CD4-positive, alpha-beta memory T cell (primary cell): ENCODE data around the gene IER5. TPM values are rescaled to one million over a fixed set of nuclear protein-coding genes. Genes with fewer than 3 reads are reported as not detected.
A peak's percentile ranks its signal among the peaks of the same experiment; 100 is the strongest.
"Not testable (repeated sequence)": the region's sequence is repeated elsewhere in the genome, so short reads cannot be mapped to it uniquely, and the experiment has no call there.

Source experiments
- CTCF ChIA-PET: fragments of 350-600 bp; sonication (Branson Sonifier 250); formaldehyde crosslinking; loops from one replicate; lab custom pipeline; 2021; ENCODE audit warnings: inconsistent platforms; ENCODE audit not compliant: partially characterized antibody; lab: Charles Lee
- POLR2A ChIA-PET: fragments of 350-600 bp; sonication (Branson Sonifier 250); formaldehyde crosslinking; loops from one replicate; lab custom pipeline; 2021; ENCODE audit not compliant: partially characterized antibody; lab: Charles Lee
- DNase-seq, 5 donors: peaks; one replicate each; pipeline versions ENCODE4 v3.0.0 to v3.0.0-alpha.2; 2020 to 2022; ENCODE audit warnings: mixed read lengths in 1 of 5
- H3K27ac ChIP-seq: one replicate; pipeline ENCODE4 v1.7.0; 2013; ENCODE audit warnings: low read depth, low read length
- H3K27me3 ChIP-seq: 2 replicates; pipeline ENCODE4 v1.7.0; 2013; ENCODE audit warnings: mild to moderate bottlenecking, low read length, moderate library complexity; ENCODE audit not compliant: insufficient read depth
- H3K36me3 ChIP-seq: 2 replicates; pipeline ENCODE4 v1.7.0; 2013; ENCODE audit warnings: mild to moderate bottlenecking, low read length, moderate library complexity; ENCODE audit not compliant: insufficient read depth
- H3K4me1 ChIP-seq: 2 replicates; pipeline ENCODE4 v1.7.0; 2013; ENCODE audit warnings: mild to moderate bottlenecking, low read length, moderate library complexity; ENCODE audit not compliant: insufficient read depth
- H3K4me3 ChIP-seq, 2 donors: one replicate each; pipeline ENCODE4 v1.7.0; 2013; ENCODE audit warnings: low read length in 2 of 2, mild to moderate bottlenecking in 1 of 2
- H3K9me3 ChIP-seq, 2 donors: one replicate each; pipeline ENCODE4 v1.7.0; 2013; ENCODE audit warnings: low read length in 2 of 2, control low read depth in 1 of 2; ENCODE audit not compliant: control insufficient read depth in 1 of 2
- H3K27ac Mint-ChIP-seq, 7 donors: one replicate each; pipeline ENCODE4 v1.8.0; 2020 to 2021; ENCODE audit warnings: mixed read lengths in 7 of 7, mild to moderate bottlenecking in 6 of 7, inconsistent platforms in 3 of 7, moderate library complexity in 3 of 7
- H3K27me3 Mint-ChIP-seq, 2 donors: one replicate each; pipeline ENCODE4 v1.8.0; 2020 to 2021; ENCODE audit warnings: mixed read lengths in 2 of 2
- H3K36me3 Mint-ChIP-seq, 2 donors: one replicate each; pipeline ENCODE4 v1.8.0; 2020 to 2021; ENCODE audit warnings: mixed read lengths in 2 of 2, inconsistent platforms in 1 of 2, mild to moderate bottlenecking in 1 of 2
- H3K4me1 Mint-ChIP-seq, 4 donors: one replicate each; pipeline ENCODE4 v1.8.0; 2020 to 2021; ENCODE audit warnings: mixed read lengths in 4 of 4, mild to moderate bottlenecking in 1 of 4
- H3K4me3 Mint-ChIP-seq, 8 donors: one replicate each; pipeline ENCODE4 v1.8.0; 2020 to 2021; ENCODE audit warnings: mixed read lengths in 8 of 8, mild to moderate bottlenecking in 7 of 8, moderate library complexity in 6 of 8, inconsistent platforms in 3 of 8
- H3K9me3 Mint-ChIP-seq, 8 donors: one replicate each; pipeline ENCODE4 v1.8.0; 2020 to 2021; ENCODE audit warnings: mixed read lengths in 8 of 8, mild to moderate bottlenecking in 5 of 8, inconsistent platforms in 3 of 8, moderate library complexity in 1 of 8
- intact Hi-C: fragments of 100-400 bp; cut with micrococcal nuclease; formaldehyde crosslinking; loops from one replicate; pipeline ENCODE4 v1.15.1; 2023
- polyA plus RNA-seq, 2 donors: library from polyadenylated mRNA; unstranded; fragments of 300-500 nt; fragmentation: Illumina TruSeq; gene quantifications; one replicate each; pipeline ENCODE4 v1.2.3, GENCODE V29; 2021
- total RNA-seq, 2 experiments: library from RNA; stranded (reverse); gene quantifications; one replicate each; pipeline ENCODE4 v1.2.3, GENCODE V29; 2021

Gene IER5
- total and polyA plus RNA-seq, 4 experiments from 2014 or later = 11.0 to 29.3 (median 23.5) TPM

DNA sequence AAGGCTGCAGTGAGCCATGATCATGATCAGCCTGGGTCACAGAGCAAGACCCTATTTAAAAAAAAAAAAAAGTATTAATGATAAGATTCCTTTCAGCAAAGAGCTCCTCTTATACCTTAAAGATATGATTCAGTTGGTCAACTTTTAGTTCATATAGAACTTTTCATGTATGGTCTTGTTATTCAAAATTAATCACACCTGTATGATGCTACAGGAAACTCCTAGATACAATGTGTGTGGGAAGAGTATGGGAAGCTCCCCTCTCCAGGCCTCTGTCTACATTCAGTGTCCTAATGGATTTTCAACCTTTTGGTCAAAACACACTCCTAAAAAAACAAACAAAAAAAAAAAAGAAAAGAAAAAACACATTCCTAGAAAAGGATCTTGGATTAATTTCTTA is 37.6 kb upstream of the IER5 start:
- no peaks in the 10 kb centered on the region for H3K27me3 Mint-ChIP-seq
- POLR2A ChIA-PET = no interaction called here
- H3K27ac Mint-ChIP-seq = peak overlapping the region in 3 of 7 donors; percentile 13 to 77 (median 36)

DNA sequence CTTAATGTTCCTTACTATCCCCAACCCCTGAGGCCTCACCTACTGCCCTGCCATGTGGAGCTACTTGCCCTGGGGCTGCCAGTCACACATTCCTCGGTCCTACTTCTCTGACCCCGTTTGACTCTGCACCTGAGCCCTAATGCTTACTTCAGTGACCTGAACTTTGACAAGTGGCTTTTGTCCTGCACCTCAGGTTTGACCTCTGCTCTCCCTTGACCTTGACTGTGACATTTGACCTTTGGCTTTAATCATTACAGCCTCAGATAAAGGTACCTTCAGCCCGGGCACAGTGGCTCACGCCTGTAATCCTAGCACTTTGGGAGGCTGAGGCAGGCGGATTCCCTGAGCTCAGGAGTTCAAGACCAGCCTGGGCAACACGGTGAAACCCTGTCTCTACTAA is 31.9 kb upstream of the IER5 start:
- Histone ChIP-seq H3K9me3 (no peaks in the 10 kb centered on the region), H3K4me1 (peaks cover under 1% of the 10 kb centered on the region), H3K27me3 (no peaks in the 10 kb centered on the region), H3K4me3 (no peak overlapping the region), H3K27ac (no peak overlapping the region), H3K36me3 (peaks cover 5% of the 10 kb centered on the region)
- Mint-ChIP-seq H3K36me3 (peaks cover 61 to 65% of the 10 kb centered on the region in 2 donors), H3K27me3 (no peaks in the 10 kb centered on the region), H3K9me3 (peaks cover 0 to 23% (median 15%) of the 10 kb centered on the region in 8 donors), H3K4me1 (peaks cover 4 to 10% (median 7%) of the 10 kb centered on the region in 4 donors), H3K4me3 (no peak overlapping the region), H3K27ac (no peak overlapping the region)
- CTCF ChIA-PET = interaction anchor here (1.3 kb wide), 1 partner anchor 86 kb away, joined by 3 read pairs; no protein-coding TSS in a partner anchor
- intact Hi-C loops = no loop called here
- POLR2A ChIA-PET = interaction anchor here (0.7 kb wide), 1 partner anchor 33 kb away, joined by 4 read pairs; no protein-coding TSS in a partner anchor
- DNase-seq = no peak

More for the DNA sequence above, 37.6 kb upstream of the IER5 start:
- no peak for DNase-seq
- intact Hi-C loops = no loop called here
- no peak overlapping the region for H3K4me3 Mint-ChIP-seq
- Histone ChIP-seq H3K4me1 (no peaks in the 10 kb centered on the region), H3K27ac (no peak overlapping the region), H3K9me3 (no peaks in the 10 kb centered on the region), H3K4me3 (no peak overlapping the region), H3K27me3 (no peaks in the 10 kb centered on the region), H3K36me3 (peaks cover 5% of the 10 kb centered on the region)
- peaks cover 46 to 59% of the 10 kb centered on the region in 2 donors for H3K36me3 Mint-ChIP-seq
- peaks cover 0 to 11% (median 2%) of the 10 kb centered on the region in 4 donors for H3K4me1 Mint-ChIP-seq
- CTCF ChIA-PET = interaction anchor here (0.7 kb wide), 2 partner anchors 18 to 115 kb away, joined by 3 read pairs; no protein-coding TSS in a partner anchor
- H3K9me3 Mint-ChIP-seq = no peaks in the 10 kb centered on the region

DNA sequence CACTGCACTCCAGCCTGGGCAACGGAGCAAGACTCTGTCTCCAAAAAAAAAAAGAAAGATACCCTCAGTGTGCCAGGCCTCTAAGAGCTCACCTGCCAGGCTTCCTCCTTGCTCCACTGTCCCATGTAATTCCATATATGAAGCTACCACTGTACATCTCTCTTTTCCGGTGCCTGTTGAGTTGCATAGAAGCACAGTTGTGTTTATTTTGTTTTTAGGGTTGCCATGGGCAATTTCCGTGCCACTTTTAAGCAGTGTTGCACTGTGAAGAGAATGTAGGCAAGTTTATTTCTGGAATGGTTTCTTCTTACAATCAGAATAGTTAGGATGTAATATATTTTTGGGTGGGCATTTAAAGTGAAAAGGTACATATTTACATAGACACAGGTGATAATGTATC is 31.4 kb upstream of the IER5 start:
- POLR2A ChIA-PET = interaction anchor here (0.7 kb wide), 1 partner anchor 33 kb away, joined by 4 read pairs; no protein-coding TSS in a partner anchor
- H3K9me3 ChIP-seq = no peaks in the 10 kb centered on the region
- H3K36me3 ChIP-seq = peaks cover 5% of the 10 kb centered on the region

DNA sequence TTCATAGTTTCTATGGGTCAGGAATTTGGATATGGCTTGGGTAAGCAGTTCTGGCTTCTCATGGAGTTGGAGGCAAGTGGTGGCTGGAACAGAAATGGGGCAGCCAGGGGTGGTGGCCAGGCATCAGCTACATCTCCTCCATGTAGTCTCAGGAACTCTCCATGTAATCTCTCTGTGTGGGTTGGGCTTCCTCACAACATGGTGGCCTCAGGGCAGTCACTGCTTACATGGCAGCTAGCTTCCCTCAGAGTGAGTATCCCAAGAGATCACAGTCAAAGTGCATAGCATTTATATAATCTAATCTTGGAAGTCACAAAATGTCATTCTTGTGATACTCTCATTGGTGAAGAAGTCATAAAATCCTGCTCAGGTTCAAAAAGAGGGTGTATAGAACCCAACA is 29.1 kb upstream of the IER5 start:
- Mint-ChIP-seq H3K4me3 (no peak overlapping the region), H3K36me3 (peaks cover 47 to 52% of the 10 kb centered on the region in 2 donors), H3K9me3 (peaks cover 0 to 23% (median 15%) of the 10 kb centered on the region in 8 donors), H3K4me1 (peaks cover 22 to 29% (median 23%) of the 10 kb centered on the region in 4 donors), H3K27ac (peak overlapping the region in 2 of 7 donors; percentile 17 to 52), H3K27me3 (no peaks in the 10 kb centered on the region)
- no peaks in the 10 kb centered on the region for H3K27me3 ChIP-seq
- H3K4me1 ChIP-seq = peaks cover 19% of the 10 kb centered on the region
- intact Hi-C loops = no loop called here
- H3K27ac ChIP-seq = no peak overlapping the region
- no peaks in the 10 kb centered on the region for H3K36me3 ChIP-seq
- ChIA-PET POLR2A (no interaction called here), CTCF (interaction anchor here (1.5 kb wide), 1 partner anchor 22 kb away, joined by 4 read pairs; no protein-coding TSS in a partner anchor)
- no peak overlapping the region for H3K4me3 ChIP-seq
- no peaks in the 10 kb centered on the region for H3K9me3 ChIP-seq
- DNase-seq = no peak

More for the DNA sequence above, 31.4 kb upstream of the IER5 start:
- no peaks in the 10 kb centered on the region for H3K27me3 Mint-ChIP-seq
- DNase-seq = no peak
- intact Hi-C loops = no loop called here
- H3K4me1 Mint-ChIP-seq = peaks cover 10 to 15% (median 11%) of the 10 kb centered on the region in 4 donors
- H3K9me3 Mint-ChIP-seq = peaks cover 0 to 23% (median 15%) of the 10 kb centered on the region in 8 donors
- Histone ChIP-seq H3K27ac (no peak overlapping the region), H3K27me3 (no peaks in the 10 kb centered on the region), H3K4me3 (no peak overlapping the region), H3K4me1 (peaks cover 6% of the 10 kb centered on the region)
- no peak overlapping the region for H3K4me3 Mint-ChIP-seq
- peaks cover 60% of the 10 kb centered on the region in 2 donors for H3K36me3 Mint-ChIP-seq
- H3K27ac Mint-ChIP-seq = peak overlapping the region in 2 of 7 donors; percentile 53 to 75
- CTCF ChIA-PET = no interaction called here

DNA sequence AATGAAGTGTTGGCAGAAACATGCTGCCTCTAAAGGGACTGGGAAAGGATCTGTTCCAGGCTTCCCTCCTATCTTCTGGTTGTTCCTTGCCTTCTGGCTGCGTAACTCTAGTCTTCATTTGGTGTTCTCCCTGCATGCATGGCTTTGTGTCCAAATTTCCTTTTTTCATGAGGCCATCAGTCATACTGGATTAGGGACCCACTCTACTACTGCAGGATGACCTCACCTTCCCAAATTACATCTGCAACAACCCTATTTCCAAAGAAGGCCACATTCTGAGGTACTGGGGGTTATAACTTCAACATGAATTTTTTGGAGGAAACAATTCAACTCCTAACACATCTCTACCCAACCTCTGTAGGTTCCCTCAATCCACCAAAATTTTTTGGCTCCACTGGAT is 28.4 kb upstream of the IER5 start:
- H3K9me3 ChIP-seq = no peaks in the 10 kb centered on the region
- CTCF ChIA-PET = no interaction called here
- Mint-ChIP-seq H3K36me3 (peaks cover 43 to 50% of the 10 kb centered on the region in 2 donors), H3K4me1 (peaks cover 21 to 29% (median 23%) of the 10 kb centered on the region in 4 donors), H3K9me3 (peaks cover 0 to 23% (median 15%) of the 10 kb centered on the region in 8 donors), H3K4me3 (peak overlapping the region in 1 of 8 donors; percentile 18), H3K27me3 (no peaks in the 10 kb centered on the region), H3K27ac (peak overlapping the region in 2 of 7 donors; percentile 26 to 42)
- H3K36me3 ChIP-seq = no peaks in the 10 kb centered on the region
- no peaks in the 10 kb centered on the region for H3K27me3 ChIP-seq
- no peak overlapping the region for H3K4me3 ChIP-seq
- H3K27ac ChIP-seq = no peak overlapping the region
- intact Hi-C loops = no loop called here
- POLR2A ChIA-PET = no interaction called here
- H3K4me1 ChIP-seq = peaks cover 19% of the 10 kb centered on the region
- DNase-seq = no peak

DNA sequence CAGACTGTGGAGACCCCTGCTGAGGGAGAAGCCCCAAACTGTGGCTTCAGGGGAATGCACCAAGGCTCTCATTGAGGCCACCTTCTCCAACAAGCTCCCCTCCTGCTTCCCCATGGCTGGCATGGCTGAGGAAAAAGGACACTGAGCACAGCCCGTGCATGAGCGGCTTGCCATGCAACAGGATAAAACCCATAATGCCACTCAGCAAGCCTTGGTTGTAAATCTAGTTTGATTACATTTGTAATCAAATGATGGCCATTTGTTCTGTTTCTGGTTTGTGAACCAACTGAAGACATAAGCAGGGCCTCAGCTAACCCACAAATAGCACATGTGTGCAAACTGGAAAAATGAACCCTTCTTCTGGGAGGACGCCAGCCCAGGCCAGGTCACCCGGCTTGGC is 27.6 kb upstream of the IER5 start:
- Mint-ChIP-seq H3K27ac (peak overlapping the region in 2 of 7 donors; percentile 33 to 36), H3K4me3 (peak overlapping the region in 1 of 8 donors; percentile 27), H3K36me3 (peaks cover 35 to 41% of the 10 kb centered on the region in 2 donors), H3K9me3 (peaks cover 0 to 23% (median 15%) of the 10 kb centered on the region in 8 donors), H3K4me1 (peaks cover 18 to 29% (median 22%) of the 10 kb centered on the region in 4 donors)
- H3K4me3 ChIP-seq, H3K36me3 ChIP-seq, H3K9me3 ChIP-seq, DNase-seq, H3K27me3 Mint-ChIP-seq, intact Hi-C loops, H3K27me3 ChIP-seq, H3K27ac ChIP-seq: not testable (repeated sequence)
- peaks cover 19% of the 10 kb centered on the region for H3K4me1 ChIP-seq
- CTCF ChIA-PET = interaction anchor here (1.9 to 2.8 kb wide), 2 partner anchors 24 to 81 kb away, joined by 9 to 10 read pairs; no protein-coding TSS in a partner anchor
- POLR2A ChIA-PET = interaction anchor here (2.3 to 2.9 kb wide), 3 partner anchors 29 to 44 kb away, joined by 9 to 24 read pairs (median 12); partner anchors contain the start of genes IER5 and STX6

DNA sequence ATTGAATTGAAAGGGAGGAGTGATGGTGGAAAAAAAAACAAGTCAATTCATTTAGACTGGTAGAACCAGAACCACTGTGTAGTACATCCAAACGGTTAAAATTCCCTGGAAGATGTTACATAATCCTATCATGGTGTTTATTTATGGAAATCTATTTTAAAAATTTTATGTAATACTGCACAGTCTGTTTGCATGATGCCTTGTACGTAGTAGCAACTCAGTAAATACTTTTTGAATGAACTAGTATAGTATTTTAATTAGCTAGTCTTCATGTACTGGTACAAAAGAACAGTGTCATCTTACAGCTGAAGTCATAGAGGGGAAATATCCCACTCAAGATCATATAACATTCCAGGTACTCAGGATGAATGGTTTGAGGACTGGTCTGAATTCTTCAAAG is 27.0 kb upstream of the IER5 start:
- POLR2A ChIA-PET = interaction anchor here (1.9 to 2.9 kb wide), 4 partner anchors 28 to 44 kb away, joined by 9 to 24 read pairs (median 14); partner anchors contain the start of genes IER5, MR1 and STX6
- no peak overlapping the region for H3K27ac ChIP-seq
- intact Hi-C loops = no loop called here

More for the DNA sequence above, 27.0 kb upstream of the IER5 start:
- H3K4me3 ChIP-seq = no peak overlapping the region
- H3K9me3 Mint-ChIP-seq = peaks cover 0 to 23% (median 15%) of the 10 kb centered on the region in 8 donors
- peaks cover 19% of the 10 kb centered on the region for H3K4me1 ChIP-seq
- H3K9me3 ChIP-seq = no peaks in the 10 kb centered on the region
- peaks cover 18 to 29% (median 22%) of the 10 kb centered on the region in 4 donors for H3K4me1 Mint-ChIP-seq
- H3K27ac Mint-ChIP-seq = peak overlapping the region; percentile 27 to 95 (median 87)
- no peaks in the 10 kb centered on the region for H3K27me3 ChIP-seq
- CTCF ChIA-PET = interaction anchor here (1.2 to 2.8 kb wide), 4 partner anchors 23 to 83 kb away, joined by 3 to 10 read pairs (median 7); no protein-coding TSS in a partner anchor
- no peaks in the 10 kb centered on the region for H3K36me3 ChIP-seq
- peaks cover 33 to 39% of the 10 kb centered on the region in 2 donors for H3K36me3 Mint-ChIP-seq
- DNase-seq = no peak
- no peaks in the 10 kb centered on the region for H3K27me3 Mint-ChIP-seq
- peak overlapping the region in 5 of 8 donors; percentile 3 to 91 (median 76) for H3K4me3 Mint-ChIP-seq
